IPS DF 6.9 (cell line): ENCODE measurements around the gene CLK4.

Source experiments
- DNase-seq: peaks from one replicate; pipeline ENCODE4 v3.0.0-alpha.2; 2013; ENCODE audit warnings: low read depth, low spot score
- H3K27ac ChIP-seq: one replicate; pipeline ENCODE4 v1.5.1; 2013; ENCODE audit warnings: low read length, control low read depth
- H3K27me3 ChIP-seq: 2 replicates; pipeline ENCODE4 v1.6.1; 2013; ENCODE audit warnings: mild to moderate bottlenecking, low read length; ENCODE audit not compliant: control insufficient read depth, insufficient read depth
- H3K36me3 ChIP-seq: 2 replicates; pipeline ENCODE4 v1.6.1; 2013; ENCODE audit warnings: low read length; ENCODE audit not compliant: control insufficient read depth, insufficient read depth
- H3K4me1 ChIP-seq: 2 replicates; pipeline ENCODE4 v1.6.1; 2013; ENCODE audit warnings: low read length; ENCODE audit not compliant: control insufficient read depth, insufficient read depth
- H3K4me3 ChIP-seq: 2 replicates; pipeline ENCODE4 v1.5.1; 2013; ENCODE audit warnings: mild to moderate bottlenecking, low read length
- H3K9me3 ChIP-seq: 2 replicates; pipeline ENCODE4 v1.6.1; 2013; ENCODE audit warnings: low read length, inconsistent platforms; ENCODE audit not compliant: control insufficient read depth, insufficient read depth
- WGBS: extraction: QIAGEN DNeasy Blood & Tissue Kit; methylation state at CpG from one replicate; pipeline ENCODE4 v1.1.7; 2013; ENCODE audit warnings: mixed read lengths, missing lambda C conversion rate; ENCODE audit not compliant: insufficient read length, insufficient coverage; 5-methylcytosine and 5-hydroxymethylcytosine counted together

The CLK4 gene

GRCh38 chr5:178612299-178612698 lies 14.6 kb downstream of the CLK4 start:
- no peaks in the 10 kb centered on the region for H3K4me1 ChIP-seq
- H3K4me3 ChIP-seq = no peak overlapping the region
- H3K27ac ChIP-seq = no peak overlapping the region
- H3K36me3 ChIP-seq = peaks cover 7% of the 10 kb centered on the region; the same call in 1 of the 2 replicates
- no CpG with 5 or more reads among the region's 7 CpGs for WGBS
- H3K27me3 ChIP-seq = no peaks in the 10 kb centered on the region
- no peaks in the 10 kb centered on the region for H3K9me3 ChIP-seq
- DNase-seq = no peak

- WGBS = 100% methylated on average over 1 of the region's 3 CpGs
- DNase-seq = no peak
- Histone ChIP-seq H3K9me3 (no peaks in the 10 kb centered on the region), H3K27me3 (no peaks in the 10 kb centered on the region), H3K27ac (no peak overlapping the region), H3K4me1 (no peaks in the 10 kb centered on the region), H3K4me3 (no peak overlapping the region), H3K36me3 (peaks cover 6% of the 10 kb centered on the region; the same call in 1 of the 2 replicates)
Measured at GRCh38 chr5:178606269-178606668, 20.6 kb downstream of the CLK4 start.

GRCh38 chr5:178605788-178606187 lies 21.1 kb downstream of the CLK4 start:
- no peak overlapping the region for H3K27ac ChIP-seq
- H3K4me3 ChIP-seq = no peak overlapping the region
- no peaks in the 10 kb centered on the region for H3K9me3 ChIP-seq
- H3K27me3 ChIP-seq = no peaks in the 10 kb centered on the region
- no peak for DNase-seq
- no peaks in the 10 kb centered on the region for H3K4me1 ChIP-seq
- peaks cover 6% of the 10 kb centered on the region; the same call in 1 of the 2 replicates for H3K36me3 ChIP-seq
- WGBS = no CpG with 5 or more reads among the region's 3 CpGs

GRCh38 chr5:178602752-178603151 lies 24.1 kb downstream of the CLK4 start:
- Histone ChIP-seq H3K36me3 (peaks cover 6% of the 10 kb centered on the region; the same call in 1 of the 2 replicates), H3K27ac (no peak overlapping the region), H3K9me3 (no peaks in the 10 kb centered on the region), H3K27me3 (no peaks in the 10 kb centered on the region), H3K4me3 (no peak overlapping the region), H3K4me1 (no peaks in the 10 kb centered on the region)
- WGBS = no CpG with 5 or more reads among the region's 2 CpGs
- no peak for DNase-seq

- WGBS = no CpG with 5 or more reads among the region's 2 CpGs
- Histone ChIP-seq H3K27ac (no peak overlapping the region), H3K4me1 (no peaks in the 10 kb centered on the region), H3K36me3 (no peaks in the 10 kb centered on the region), H3K27me3 (peaks cover 2% of the 10 kb centered on the region; the same call in 1 of the 2 replicates), H3K9me3 (no peaks in the 10 kb centered on the region), H3K4me3 (no peak overlapping the region)
- DNase-seq = no peak
Measured at GRCh38 chr5:178595750-178596149, 31.1 kb downstream of the CLK4 start.

GRCh38 chr5:178595150-178595549 lies 31.7 kb downstream of the CLK4 start:
- no peaks in the 10 kb centered on the region for H3K9me3 ChIP-seq
- H3K27me3 ChIP-seq = peaks cover 2% of the 10 kb centered on the region; the same call in 1 of the 2 replicates
- no peak overlapping the region for H3K4me3 ChIP-seq
- H3K4me1 ChIP-seq = no peaks in the 10 kb centered on the region
- H3K36me3 ChIP-seq = no peaks in the 10 kb centered on the region
- DNase-seq = no peak
- H3K27ac ChIP-seq = no peak overlapping the region

- Histone ChIP-seq H3K27me3 (peaks cover 13% of the 10 kb centered on the region), H3K4me1 (peaks cover 6% of the 10 kb centered on the region), H3K36me3 (no peaks in the 10 kb centered on the region), H3K9me3 (no peaks in the 10 kb centered on the region), H3K4me3 (no peak overlapping the region), H3K27ac (no peak overlapping the region)
- WGBS = no CpG with 5 or more reads among the region's 9 CpGs
- no peak for DNase-seq
Measured at GRCh38 chr5:178590924-178591423, 35.9 kb downstream of the CLK4 start.

- Histone ChIP-seq H3K36me3 (no peaks in the 10 kb centered on the region), H3K27me3 (peaks cover 13% of the 10 kb centered on the region), H3K27ac (no peak within 1 kb of the TSS), H3K4me3 (peak within 1 kb of the TSS; percentile 66; the same call in 1 of the 2 replicates), H3K4me1 (peaks cover 6% of the 10 kb centered on the region), H3K9me3 (no peaks in the 10 kb centered on the region)
- WGBS = no CpG with 5 or more reads among the region's 78 CpGs
- DNase-seq = no peak
Measured at GRCh38 chr5:178590141-178590923, 36.5 kb downstream of the CLK4 start, which contains the start of gene COL23A1. Gene COL23A1, minus strand, starts transcription at chr5:178590393.

- Histone ChIP-seq H3K27me3 (peaks cover 13% of the 10 kb centered on the region), H3K4me3 (peak overlapping the region; percentile 66; the same call in 1 of the 2 replicates), H3K9me3 (no peaks in the 10 kb centered on the region), H3K36me3 (no peaks in the 10 kb centered on the region), H3K27ac (no peak overlapping the region), H3K4me1 (peaks cover 6% of the 10 kb centered on the region)
- no peak for DNase-seq
- no CpG with 5 or more reads among the region's 91 CpGs for WGBS
Measured at GRCh38 chr5:178589180-178590140, 37.4 kb downstream of the CLK4 start.

GRCh38 chr5:178588769-178589168 lies 38.1 kb downstream of the CLK4 start:
- no CpG with 5 or more reads among the region's 8 CpGs for WGBS

More at GRCh38 chr5:178588769-178589168, 38.1 kb downstream of the CLK4 start:
- Histone ChIP-seq H3K9me3 (no peaks in the 10 kb centered on the region), H3K4me1 (peaks cover 6% of the 10 kb centered on the region), H3K36me3 (no peaks in the 10 kb centered on the region), H3K4me3 (no peak overlapping the region), H3K27ac (no peak overlapping the region), H3K27me3 (peaks cover 13% of the 10 kb centered on the region)
- no peak for DNase-seq
